HL-60 (cell line): Measurements from ENCODE around the gene MSI2.

Experiments used
- DNase-seq, 2 experiments: peaks; one replicate each; pipeline ENCODE4 v3.0.0-alpha.2; 2010 to 2020; ENCODE audit warnings: low read depth in 1 of 2, low spot score in 1 of 2
- H3K27ac ChIP-seq: fragments of 250-450 bp; sonication (Bioruptor Pico); replicated peaks from 2 replicates; pipeline ENCODE4 v1.5.1; 2020; ENCODE audit warnings: mild to moderate bottlenecking, moderate library complexity
- H3K27me3 ChIP-seq: fragments of 250-450 bp; sonication (Bioruptor Pico); 2 replicates; pipeline ENCODE4 v1.5.1; 2021; ENCODE audit warnings: mild to moderate bottlenecking, moderate library complexity; ENCODE audit not compliant: insufficient read depth, poor library complexity, severe bottlenecking
- H3K4me3 ChIP-seq: replicated peaks from 2 replicates; pipeline ENCODE4 v1.5.1; 2011; ENCODE audit warnings: mild to moderate bottlenecking, control low read depth, low read length; ENCODE audit not compliant: insufficient read depth
- GABPA ChIP-seq: IDR thresholded peaks from 2 replicates; pipeline ENCODE4 v1.6.1; 2012; ENCODE audit warnings: low read depth
- POLR2AphosphoS5 ChIP-seq: IDR thresholded peaks from 2 replicates; pipeline ENCODE4 v1.6.1; 2012; ENCODE audit warnings: low read depth
- REST ChIP-seq: IDR thresholded peaks from 2 replicates; pipeline ENCODE4 v1.6.1; 2012; ENCODE audit warnings: low read depth; ENCODE audit not compliant: insufficient replicate concordance
- SPI1 ChIP-seq: IDR thresholded peaks from 2 replicates; pipeline ENCODE4 v1.6.1; 2012; ENCODE audit warnings: low read depth, mild to moderate bottlenecking, borderline replicate concordance
- TF ChIP-seq, protein P1 (sequence below): IDR thresholded peaks from one replicate; pipeline ENCODE4 v1.5.1; 2011; ENCODE audit warnings: low read length, control low read depth, inconsistent platforms; ENCODE audit not compliant: insufficient read depth

Gene MSI2

DNA sequence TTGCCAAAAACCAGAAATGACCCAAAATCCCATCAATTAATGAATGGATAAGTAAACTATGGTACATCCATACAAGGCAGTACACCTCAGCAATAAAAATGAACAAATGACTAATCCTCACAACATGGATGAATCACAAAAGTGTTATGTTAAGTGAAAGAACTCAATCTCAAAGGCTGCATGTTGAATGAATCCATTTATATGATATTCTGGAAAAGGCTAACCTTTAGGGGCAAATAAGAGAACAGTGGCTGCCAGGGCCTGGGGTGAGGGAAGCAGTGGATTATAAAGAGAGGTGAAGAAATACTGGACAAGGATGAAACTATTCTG is 46.1 kb upstream of the MSI2 start:
- DNase-seq, result no peak
- H3K27me3 ChIP-seq, result no peaks in the 10 kb centered on the region
- H3K27ac ChIP-seq, result no peak overlapping the region
- TF ChIP-seq, protein P1, sequence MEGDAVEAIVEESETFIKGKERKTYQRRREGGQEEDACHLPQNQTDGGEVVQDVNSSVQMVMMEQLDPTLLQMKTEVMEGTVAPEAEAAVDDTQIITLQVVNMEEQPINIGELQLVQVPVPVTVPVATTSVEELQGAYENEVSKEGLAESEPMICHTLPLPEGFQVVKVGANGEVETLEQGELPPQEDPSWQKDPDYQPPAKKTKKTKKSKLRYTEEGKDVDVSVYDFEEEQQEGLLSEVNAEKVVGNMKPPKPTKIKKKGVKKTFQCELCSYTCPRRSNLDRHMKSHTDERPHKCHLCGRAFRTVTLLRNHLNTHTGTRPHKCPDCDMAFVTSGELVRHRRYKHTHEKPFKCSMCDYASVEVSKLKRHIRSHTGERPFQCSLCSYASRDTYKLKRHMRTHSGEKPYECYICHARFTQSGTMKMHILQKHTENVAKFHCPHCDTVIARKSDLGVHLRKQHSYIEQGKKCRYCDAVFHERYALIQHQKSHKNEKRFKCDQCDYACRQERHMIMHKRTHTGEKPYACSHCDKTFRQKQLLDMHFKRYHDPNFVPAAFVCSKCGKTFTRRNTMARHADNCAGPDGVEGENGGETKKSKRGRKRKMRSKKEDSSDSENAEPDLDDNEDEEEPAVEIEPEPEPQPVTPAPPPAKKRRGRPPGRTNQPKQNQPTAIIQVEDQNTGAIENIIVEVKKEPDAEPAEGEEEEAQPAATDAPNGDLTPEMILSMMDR, result no peak
- TF ChIP-seq REST (no peak), SPI1 (no peak), POLR2AphosphoS5 (no peak), GABPA (no peak)
- H3K4me3 ChIP-seq, result no peak overlapping the region

GRCh38 chr17:57210972-57211411 is 45.3 kb upstream of the MSI2 start:
- Histone ChIP-seq H3K4me3 (no peak overlapping the region), H3K27ac (no peak overlapping the region), H3K27me3 (no peaks in the 10 kb centered on the region)
- no peak for DNase-seq
- TF ChIP-seq, protein P1, result no peak
- no peak for TF ChIP-seq POLR2AphosphoS5
- no peak for TF ChIP-seq SPI1
- no peak for TF ChIP-seq REST
- no peak for TF ChIP-seq GABPA

DNA sequence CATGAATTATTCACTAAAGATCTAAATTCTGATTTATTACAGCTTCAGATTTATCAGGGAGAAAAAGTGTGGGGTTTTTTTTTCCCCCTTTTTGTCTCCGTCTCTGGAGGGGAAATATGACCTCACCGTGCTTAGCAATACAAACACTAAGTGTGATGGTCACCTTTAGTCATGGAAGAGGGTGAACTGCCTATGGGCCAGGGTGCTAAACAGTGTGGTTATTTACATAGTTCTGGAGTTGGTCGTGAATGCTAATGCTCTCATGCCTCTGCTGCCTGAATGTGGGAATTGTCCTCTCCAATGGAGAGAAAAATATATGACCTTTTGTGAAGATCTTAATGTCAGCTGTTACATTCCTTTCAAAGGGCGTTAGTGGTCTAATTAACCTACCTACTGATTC is 44.8 kb upstream of the MSI2 start:
- TF ChIP-seq, protein P1, result no peak
- TF ChIP-seq REST (no peak), GABPA (no peak), SPI1 (no peak), POLR2AphosphoS5 (no peak)
- Histone ChIP-seq H3K27ac (no peak overlapping the region), H3K4me3 (no peak overlapping the region), H3K27me3 (no peaks in the 10 kb centered on the region)
- DNase-seq, result no peak
